HEK293 (cell line): ENCODE measurements around the gene TEKT5.
A peak's percentile ranks its signal among the peaks of the same experiment; 100 is the strongest.

ENCODE experiments used
- CTCF ChIA-PET: fragments of 350-600 bp; formaldehyde crosslinking; extraction: SDS; loops from one replicate; lab custom pipeline; 2021; ENCODE audit warnings: antibody characterized with exemption; lab: Yijun Ruan, JAX
- POLR2A ChIA-PET: fragments of 300-600 bp; formaldehyde crosslinking; extraction: SDS; loops from one replicate; lab custom pipeline; 2020; ENCODE audit warnings: antibody characterized with exemption, inconsistent platforms; lab: Yijun Ruan, JAX
- H3K27ac ChIP-seq: fragments of 200-500 bp; sonication (Bioruptor generic); 2 replicates; pipeline ENCODE4 v1.5.1; 2014; ENCODE audit warnings: low read depth, low read length, control low read depth, inconsistent platforms; ENCODE audit errors: extremely low read depth
- H3K36me3 ChIP-seq, 2 experiments: fragments of 200-500 bp in 1 of 2; sonication (Bioruptor generic) in 1 of 2; 1 replicate in 1 of 2; 2 replicates in 1 of 2; pipeline ENCODE4 v1.5.1; 2014 to 2017; ENCODE audit warnings: inconsistent platforms in 2 of 2, low read length in 2 of 2; ENCODE audit not compliant: control insufficient read depth in 2 of 2, insufficient read depth in 1 of 2
- H3K4me1 ChIP-seq: fragments of 200-500 bp; sonication (Bioruptor generic); 2 replicates; pipeline ENCODE4 v1.5.1; 2014; ENCODE audit warnings: mild to moderate bottlenecking, low read length, inconsistent platforms; ENCODE audit not compliant: control insufficient read depth, insufficient read depth
- H3K4me3 ChIP-seq: 2 replicates; pipeline ENCODE4 v1.5.1; 2011; ENCODE audit warnings: low read depth, mild to moderate bottlenecking, control low read depth, low read length, moderate library complexity
- H3K9me3 ChIP-seq: fragments of 200-500 bp; sonication (Bioruptor generic); 2 replicates; pipeline ENCODE4 v1.5.1; 2014; ENCODE audit warnings: low read depth, low read length, inconsistent platforms; ENCODE audit not compliant: control insufficient read depth, insufficient read depth
- KLF16 ChIP-seq: fragments of 450-650 bp; formaldehyde crosslinking; IDR thresholded peaks from 2 replicates; pipeline ENCODE4 v1.5.1; 2017; ENCODE audit warnings: missing biosample characterization, missing genetic modification characterization
- ZNF10 ChIP-seq: fragments of 450-650 bp; formaldehyde crosslinking; IDR thresholded peaks from 2 replicates; pipeline ENCODE4 v1.5.1; 2017; ENCODE audit warnings: missing biosample characterization, missing genetic modification characterization
- ZNF138 ChIP-seq: fragments of 450-650 bp; formaldehyde crosslinking; IDR thresholded peaks from 2 replicates; pipeline ENCODE4 v1.5.1; 2016; ENCODE audit warnings: missing biosample characterization, missing genetic modification characterization, borderline replicate concordance
- ZNF175 ChIP-seq: fragments of 450-650 bp; formaldehyde crosslinking; IDR thresholded peaks from 2 replicates; pipeline ENCODE4 v1.5.1; 2016; ENCODE audit warnings: missing biosample characterization, missing genetic modification characterization
- ZNF335 ChIP-seq: fragments of 450-650 bp; formaldehyde crosslinking; conservative IDR thresholded peaks from 2 replicates; pipeline ENCODE4 v1.5.1; 2016; ENCODE audit warnings: missing biosample characterization, missing genetic modification characterization
- ZNF366 ChIP-seq: fragments of 450-650 bp; formaldehyde crosslinking; conservative IDR thresholded peaks from 2 replicates; pipeline ENCODE4 v1.5.1; 2016; ENCODE audit warnings: missing biosample characterization, missing genetic modification characterization
- ZNF394 ChIP-seq: fragments of 450-650 bp; formaldehyde crosslinking; IDR thresholded peaks from 2 replicates; pipeline ENCODE4 v1.5.1; 2016; ENCODE audit warnings: missing biosample characterization, missing genetic modification characterization, mild to moderate bottlenecking, moderate library complexity, borderline replicate concordance
- ZNF510 ChIP-seq: fragments of 450-650 bp; formaldehyde crosslinking; IDR thresholded peaks from 2 replicates; pipeline ENCODE4 v1.5.1; 2018; ENCODE audit warnings: mild to moderate bottlenecking, missing genetic modification characterization, missing biosample characterization; ENCODE audit not compliant: insufficient replicate concordance
- ZNF571 ChIP-seq: fragments of 450-650 bp; formaldehyde crosslinking; IDR thresholded peaks from 2 replicates; pipeline ENCODE4 v1.5.0; 2017; ENCODE audit warnings: missing biosample characterization, missing genetic modification characterization
- ZNF654 ChIP-seq: fragments of 450-650 bp; formaldehyde crosslinking; IDR thresholded peaks from 2 replicates; pipeline ENCODE4 v1.5.1; 2016; ENCODE audit warnings: low read depth, missing biosample characterization, missing genetic modification characterization
- ZNF658 ChIP-seq: fragments of 450-650 bp; formaldehyde crosslinking; IDR thresholded peaks from 2 replicates; pipeline ENCODE4; 2016; ENCODE audit warnings: missing biosample characterization, missing genetic modification characterization
- ZNF692 ChIP-seq: fragments of 450-650 bp; formaldehyde crosslinking; IDR thresholded peaks from 2 replicates; pipeline ENCODE4 v1.5.1; 2016; ENCODE audit warnings: missing biosample characterization, missing genetic modification characterization
- TF ChIP-seq, protein P1 (sequence below): fragments of 450-650 bp; formaldehyde crosslinking; IDR thresholded peaks from 2 replicates; pipeline ENCODE4 v1.5.1; 2016; ENCODE audit warnings: missing biosample characterization, missing genetic modification characterization

The TEKT5 gene

DNA sequence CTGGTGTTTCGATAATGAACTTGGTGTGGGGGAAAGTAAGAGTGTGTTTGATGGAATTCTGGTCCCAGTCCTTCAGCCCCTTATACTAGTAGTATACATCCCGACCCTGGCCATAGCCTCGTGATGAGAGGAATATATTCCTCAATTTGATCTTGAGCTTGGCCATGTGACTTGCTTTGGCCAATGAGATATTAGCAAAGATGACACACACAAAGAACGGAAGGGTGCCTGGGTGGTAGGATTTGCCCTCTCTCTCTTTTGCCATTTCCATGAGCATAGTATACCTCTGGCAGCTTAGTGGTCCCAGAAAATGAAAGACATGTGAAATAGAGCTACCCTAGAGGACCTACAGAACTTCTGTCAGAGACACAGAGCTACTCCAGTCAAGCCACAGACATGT is 111.5 kb downstream of the TEKT5 start (continued):
- no peak for TF ChIP-seq ZNF692 (tag by site-specific recombination)
- TF ChIP-seq, all 188 proteins: peak for 0

- no peak overlapping the region for H3K4me3 ChIP-seq
- TF ChIP-seq ZNF10 (tag by site-specific recombination): no peak
- TF ChIP-seq ZNF654 (tag by site-specific recombination): no peak
- TF ChIP-seq ZNF394 (tag by site-specific recombination): no peak
- no peak for TF ChIP-seq ZNF510 (tag by site-specific recombination)
- TF ChIP-seq ZNF571 (tag by site-specific recombination): no peak
- H3K36me3 ChIP-seq: no peaks in the 10 kb centered on the region
- POLR2A ChIA-PET: interaction anchor here (1.7 to 2.4 kb wide), 2 partner anchors 28 to 163 kb away, joined by 4 to 10 read pairs; partner anchors contain the start of gene NUBP1
- no peak overlapping the region for H3K27ac ChIP-seq
- CTCF ChIA-PET: interaction anchor here (0.6 kb wide), 1 partner anchor 373 kb away, joined by 3 read pairs; no protein-coding TSS in a partner anchor
- H3K9me3 ChIP-seq: no peaks in the 10 kb centered on the region
- peaks cover 5% of the 10 kb centered on the region; the same call in 1 of the 2 replicates for H3K4me1 ChIP-seq
Measured at GRCh38 chr16:10581507-10581906, 113.2 kb downstream of the TEKT5 start.

DNA sequence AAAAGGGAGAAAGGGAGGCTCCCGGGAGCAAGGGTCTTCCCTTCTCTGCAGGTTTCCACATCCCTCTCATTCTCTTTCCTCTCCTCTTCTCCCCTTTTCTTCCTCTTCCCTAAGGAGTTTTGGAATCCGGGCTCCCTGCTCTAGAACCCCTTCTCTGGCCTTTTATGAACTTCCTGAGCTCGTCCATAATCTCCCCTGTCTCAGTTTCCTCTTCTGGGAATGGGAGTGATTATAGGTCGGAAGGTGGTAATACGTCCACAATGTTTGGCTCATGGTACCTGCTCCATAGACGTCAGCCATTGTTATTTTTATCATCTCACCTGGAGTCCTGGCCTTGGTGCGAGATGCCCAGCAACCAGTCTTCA is 113.9 kb downstream of the TEKT5 start:
- no peak overlapping the region for H3K27ac ChIP-seq
- H3K36me3 ChIP-seq: no peaks in the 10 kb centered on the region
- peak overlapping the region; percentile 74 for H3K4me3 ChIP-seq
- H3K9me3 ChIP-seq: no peaks in the 10 kb centered on the region
- CTCF ChIA-PET: interaction anchor here (0.6 to 1.6 kb wide), 4 partner anchors 25 to 373 kb away, joined by 3 to 6 read pairs (median 4); no protein-coding TSS in a partner anchor
- no peak for TF ChIP-seq ZNF138 (tag by site-specific recombination)
- TF ChIP-seq, protein P1, sequence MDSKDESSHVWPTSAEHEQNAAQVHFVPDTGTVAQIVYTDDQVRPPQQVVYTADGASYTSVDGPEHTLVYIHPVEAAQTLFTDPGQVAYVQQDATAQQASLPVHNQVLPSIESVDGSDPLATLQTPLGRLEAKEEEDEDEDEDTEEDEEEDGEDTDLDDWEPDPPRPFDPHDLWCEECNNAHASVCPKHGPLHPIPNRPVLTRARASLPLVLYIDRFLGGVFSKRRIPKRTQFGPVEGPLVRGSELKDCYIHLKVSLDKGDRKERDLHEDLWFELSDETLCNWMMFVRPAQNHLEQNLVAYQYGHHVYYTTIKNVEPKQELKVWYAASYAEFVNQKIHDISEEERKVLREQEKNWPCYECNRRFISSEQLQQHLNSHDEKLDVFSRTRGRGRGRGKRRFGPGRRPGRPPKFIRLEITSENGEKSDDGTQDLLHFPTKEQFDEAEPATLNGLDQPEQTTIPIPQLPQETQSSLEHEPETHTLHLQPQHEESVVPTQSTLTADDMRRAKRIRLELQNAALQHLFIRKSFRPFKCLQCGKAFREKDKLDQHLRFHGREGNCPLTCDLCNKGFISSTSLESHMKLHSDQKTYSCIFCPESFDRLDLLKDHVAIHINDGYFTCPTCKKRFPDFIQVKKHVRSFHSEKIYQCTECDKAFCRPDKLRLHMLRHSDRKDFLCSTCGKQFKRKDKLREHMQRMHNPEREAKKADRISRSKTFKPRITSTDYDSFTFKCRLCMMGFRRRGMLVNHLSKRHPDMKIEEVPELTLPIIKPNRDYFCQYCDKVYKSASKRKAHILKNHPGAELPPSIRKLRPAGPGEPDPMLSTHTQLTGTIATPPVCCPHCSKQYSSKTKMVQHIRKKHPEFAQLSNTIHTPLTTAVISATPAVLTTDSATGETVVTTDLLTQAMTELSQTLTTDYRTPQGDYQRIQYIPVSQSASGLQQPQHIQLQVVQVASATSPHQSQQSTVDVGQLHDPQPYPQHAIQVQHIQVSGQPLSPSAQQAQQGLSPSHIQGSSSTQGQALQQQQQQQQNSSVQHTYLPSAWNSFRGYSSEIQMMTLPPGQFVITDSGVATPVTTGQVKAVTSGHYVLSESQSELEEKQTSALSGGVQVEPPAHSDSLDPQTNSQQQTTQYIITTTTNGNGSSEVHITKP (tag by site-specific recombination): 0 out of 2 replicates have a peak, but pooled peaks have one; percentile 22
- TF ChIP-seq KLF16 (tag by site-specific recombination): no peak
- TF ChIP-seq ZNF175 (tag by site-specific recombination): no peak
- TF ChIP-seq ZNF335 (tag by site-specific recombination): no peak
- no peak for TF ChIP-seq ZNF658 (tag by site-specific recombination)
- TF ChIP-seq ZNF366: peak; percentile 68
- POLR2A ChIA-PET: interaction anchor here (0.8 to 2.4 kb wide), 6 partner anchors 13 to 1490 kb away, joined by 3 to 10 read pairs (median 4); partner anchors contain the start of genes HAPSTR1 and NUBP1
- peaks cover 5% of the 10 kb centered on the region; the same call in 1 of the 2 replicates for H3K4me1 ChIP-seq
